K562 (cell line): ENCODE measurements around the gene E2F3. TPM values are rescaled to one million over a fixed set of nuclear protein-coding genes. Genes with fewer than 3 reads are reported as not detected.
A peak's percentile ranks its signal among the peaks of the same experiment; 100 is the strongest.

Source experiments
- CBFA2T2 ChIP-seq: fragments of 450-650 bp; conservative IDR thresholded peaks from 2 replicates; pipeline ENCODE4 v1.6.1; 2017; ENCODE audit warnings: mild to moderate bottlenecking
- CBX2 ChIP-seq: fragments of 200-600 bp; sonication (generic); IDR thresholded peaks from one replicate; pipeline ENCODE4 v1.6.1; 2012; ENCODE audit warnings: mild to moderate bottlenecking, low read length, inconsistent platforms; ENCODE audit not compliant: insufficient read depth, poor library complexity, severe bottlenecking
- CC2D1A ChIP-seq: fragments of 450-650 bp; IDR thresholded peaks from 2 replicates; pipeline ENCODE4 v1.6.1; 2017; ENCODE audit warnings: mild to moderate bottlenecking
- FOS ChIP-seq: IDR thresholded peaks from 3 replicates; pipeline ENCODE4 v1.6.1; 2011; ENCODE audit not compliant: insufficient read length; ENCODE audit errors: extremely low read depth
- GATA2 ChIP-seq: sonication (generic); formaldehyde crosslinking; IDR thresholded peaks from 2 replicates; pipeline ENCODE4 v1.4.0; 2020; ENCODE audit warnings: mild to moderate bottlenecking, missing genetic modification reagents
- KDM2B ChIP-seq: fragments of 250-450 bp; sonication (Bioruptor Pico); IDR thresholded peaks from 2 replicates; pipeline ENCODE4 v1.8.0; 2021; ENCODE audit warnings: mild to moderate bottlenecking, moderate library complexity
- NR3C1 ChIP-seq: sonication (generic); formaldehyde crosslinking; IDR thresholded peaks from 2 replicates; pipeline ENCODE4 v1.8.1; 2022; ENCODE audit warnings: missing genetic modification reagents
- PML ChIP-seq: IDR thresholded peaks from 2 replicates; pipeline ENCODE4 v1.6.1; 2012; ENCODE audit warnings: low read length, inconsistent platforms
- PYGO2 ChIP-seq: fragments of 450-650 bp; IDR thresholded peaks from 2 replicates; pipeline ENCODE4 v1.6.1; 2016; ENCODE audit warnings: mild to moderate bottlenecking, missing genetic modification characterization, moderate library complexity, missing compliant biosample characterization
- TRIM24 ChIP-seq, 2 experiments: fragments of 450-650 bp; IDR thresholded peaks; 2 replicates each; pipeline ENCODE4 v1.6.1; 2016
- TRIM28 ChIP-seq: fragments of 450-650 bp; IDR thresholded peaks from 2 replicates; pipeline ENCODE4 v1.6.1; 2017
- ZBTB8A ChIP-seq: fragments of 450-650 bp; IDR thresholded peaks from 2 replicates; pipeline ENCODE4 v1.6.1; 2018; ENCODE audit warnings: mild to moderate bottlenecking, moderate library complexity; ENCODE audit not compliant: partially characterized antibody
- ZNF445 ChIP-seq: fragments of 250-450 bp; sonication (Bioruptor Pico); IDR thresholded peaks from 2 replicates; pipeline ENCODE4 v1.4.0; 2020; ENCODE audit warnings: low read depth, mild to moderate bottlenecking, moderate library complexity
- polyA plus RNA-seq, 8 experiments: library from polyadenylated mRNA; depleted of rRNA in 4 of 8; stranded (reverse) in 5 of 8; unstranded in 3 of 8; fragments of >200 nt; fragmentation: Nextera tagmentation in 2 of 8; fragmentation: Illumina TruSeq in 1 of 8; extraction: Ambion mirVana in 2 of 8; extraction: Trizol in 1 of 8; gene quantifications; 2 replicates each; pipeline versions ENCODE4 v1.2.1 to v1.2.3, GENCODE V29; 2011 to 2014; ENCODE audit warnings: inconsistent platforms in 1 of 8, missing spikeins in 1 of 8
- total RNA-seq, 7 experiments: library from RNA; depleted of rRNA in 6 of 7; stranded (reverse); fragments of >200 nt in 6 of 7; fragmentation: Illumina TruSeq in 2 of 7; extraction: Trizol in 2 of 7; gene quantifications; 2 replicates each; pipeline versions ENCODE4 v1.2.1 to v1.2.3, GENCODE V29; 2011 to 2021; ENCODE audit warnings: low replicate concordance in 1 of 7
- TF ChIP-seq, protein P1 (sequence below): fragments of 200-600 bp; sonication (generic); IDR thresholded peaks from one replicate; pipeline ENCODE4 v1.6.1; 2012; ENCODE audit warnings: mild to moderate bottlenecking, low read depth, low read length, inconsistent platforms
- TF ChIP-seq, protein P2 (sequence below), 2 experiments: fragments of 250-450 bp in 1 of 2; fragments of 450-650 bp in 1 of 2; sonication (Bioruptor Pico) in 1 of 2; IDR thresholded peaks; 2 replicates each; pipeline versions ENCODE4 v1.6.1 to v1.8.0; 2016 to 2021; ENCODE audit warnings: mild to moderate bottlenecking in 2 of 2, moderate library complexity in 2 of 2, missing compliant biosample characterization in 1 of 2, missing genetic modification characterization in 1 of 2

The E2F3 gene
- total and polyA plus RNA-seq, 9 of the 15 experiments (the other 6 are each of a cell fraction or from before 2014, with no cell fraction given) = 11.1 to 44.7 (median 27.2) TPM

DNA sequence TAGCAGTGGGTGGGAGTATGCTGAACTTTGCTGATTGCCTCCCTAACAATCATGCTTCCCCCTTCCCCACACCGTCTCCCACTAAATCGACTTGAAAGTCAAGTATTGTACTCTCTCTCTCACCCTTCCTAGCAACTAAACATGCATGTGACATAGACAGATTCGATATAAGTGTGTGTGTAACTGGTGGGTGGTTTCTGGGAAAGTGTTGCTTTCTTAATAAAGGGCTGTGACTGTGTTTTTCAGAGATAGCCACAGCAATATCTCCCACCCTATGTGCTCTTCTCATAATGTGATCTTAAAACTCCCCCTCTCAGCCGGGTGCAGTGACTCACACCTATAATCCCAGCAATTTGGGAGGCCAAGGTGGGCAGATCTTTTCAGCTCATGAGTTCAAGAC lies 49.3 kb upstream of the E2F3 start (continued):
- TF ChIP-seq PML = no peak
- peak; percentile 70 for TF ChIP-seq CBFA2T2
- TF ChIP-seq TRIM24 (IDR thresholded peaks at IDR 0.05) = peak; percentile 29 to 55; a peak in 2 of 4 replicates
- TF ChIP-seq GATA2 (CRISPR knock-in tag) = 0 out of 2 replicates have a peak, but pooled peaks have one; percentile 20
- no peak for TF ChIP-seq PYGO2 (tag)
- TF ChIP-seq CBX2 = no peak
- TF ChIP-seq CC2D1A = no peak
- TF ChIP-seq ZBTB8A = no peak
- no peak for TF ChIP-seq ZNF445 (CRISPR knock-in tag)
- no peak for TF ChIP-seq KDM2B (CRISPR knock-in tag)
- TF ChIP-seq, protein P1, sequence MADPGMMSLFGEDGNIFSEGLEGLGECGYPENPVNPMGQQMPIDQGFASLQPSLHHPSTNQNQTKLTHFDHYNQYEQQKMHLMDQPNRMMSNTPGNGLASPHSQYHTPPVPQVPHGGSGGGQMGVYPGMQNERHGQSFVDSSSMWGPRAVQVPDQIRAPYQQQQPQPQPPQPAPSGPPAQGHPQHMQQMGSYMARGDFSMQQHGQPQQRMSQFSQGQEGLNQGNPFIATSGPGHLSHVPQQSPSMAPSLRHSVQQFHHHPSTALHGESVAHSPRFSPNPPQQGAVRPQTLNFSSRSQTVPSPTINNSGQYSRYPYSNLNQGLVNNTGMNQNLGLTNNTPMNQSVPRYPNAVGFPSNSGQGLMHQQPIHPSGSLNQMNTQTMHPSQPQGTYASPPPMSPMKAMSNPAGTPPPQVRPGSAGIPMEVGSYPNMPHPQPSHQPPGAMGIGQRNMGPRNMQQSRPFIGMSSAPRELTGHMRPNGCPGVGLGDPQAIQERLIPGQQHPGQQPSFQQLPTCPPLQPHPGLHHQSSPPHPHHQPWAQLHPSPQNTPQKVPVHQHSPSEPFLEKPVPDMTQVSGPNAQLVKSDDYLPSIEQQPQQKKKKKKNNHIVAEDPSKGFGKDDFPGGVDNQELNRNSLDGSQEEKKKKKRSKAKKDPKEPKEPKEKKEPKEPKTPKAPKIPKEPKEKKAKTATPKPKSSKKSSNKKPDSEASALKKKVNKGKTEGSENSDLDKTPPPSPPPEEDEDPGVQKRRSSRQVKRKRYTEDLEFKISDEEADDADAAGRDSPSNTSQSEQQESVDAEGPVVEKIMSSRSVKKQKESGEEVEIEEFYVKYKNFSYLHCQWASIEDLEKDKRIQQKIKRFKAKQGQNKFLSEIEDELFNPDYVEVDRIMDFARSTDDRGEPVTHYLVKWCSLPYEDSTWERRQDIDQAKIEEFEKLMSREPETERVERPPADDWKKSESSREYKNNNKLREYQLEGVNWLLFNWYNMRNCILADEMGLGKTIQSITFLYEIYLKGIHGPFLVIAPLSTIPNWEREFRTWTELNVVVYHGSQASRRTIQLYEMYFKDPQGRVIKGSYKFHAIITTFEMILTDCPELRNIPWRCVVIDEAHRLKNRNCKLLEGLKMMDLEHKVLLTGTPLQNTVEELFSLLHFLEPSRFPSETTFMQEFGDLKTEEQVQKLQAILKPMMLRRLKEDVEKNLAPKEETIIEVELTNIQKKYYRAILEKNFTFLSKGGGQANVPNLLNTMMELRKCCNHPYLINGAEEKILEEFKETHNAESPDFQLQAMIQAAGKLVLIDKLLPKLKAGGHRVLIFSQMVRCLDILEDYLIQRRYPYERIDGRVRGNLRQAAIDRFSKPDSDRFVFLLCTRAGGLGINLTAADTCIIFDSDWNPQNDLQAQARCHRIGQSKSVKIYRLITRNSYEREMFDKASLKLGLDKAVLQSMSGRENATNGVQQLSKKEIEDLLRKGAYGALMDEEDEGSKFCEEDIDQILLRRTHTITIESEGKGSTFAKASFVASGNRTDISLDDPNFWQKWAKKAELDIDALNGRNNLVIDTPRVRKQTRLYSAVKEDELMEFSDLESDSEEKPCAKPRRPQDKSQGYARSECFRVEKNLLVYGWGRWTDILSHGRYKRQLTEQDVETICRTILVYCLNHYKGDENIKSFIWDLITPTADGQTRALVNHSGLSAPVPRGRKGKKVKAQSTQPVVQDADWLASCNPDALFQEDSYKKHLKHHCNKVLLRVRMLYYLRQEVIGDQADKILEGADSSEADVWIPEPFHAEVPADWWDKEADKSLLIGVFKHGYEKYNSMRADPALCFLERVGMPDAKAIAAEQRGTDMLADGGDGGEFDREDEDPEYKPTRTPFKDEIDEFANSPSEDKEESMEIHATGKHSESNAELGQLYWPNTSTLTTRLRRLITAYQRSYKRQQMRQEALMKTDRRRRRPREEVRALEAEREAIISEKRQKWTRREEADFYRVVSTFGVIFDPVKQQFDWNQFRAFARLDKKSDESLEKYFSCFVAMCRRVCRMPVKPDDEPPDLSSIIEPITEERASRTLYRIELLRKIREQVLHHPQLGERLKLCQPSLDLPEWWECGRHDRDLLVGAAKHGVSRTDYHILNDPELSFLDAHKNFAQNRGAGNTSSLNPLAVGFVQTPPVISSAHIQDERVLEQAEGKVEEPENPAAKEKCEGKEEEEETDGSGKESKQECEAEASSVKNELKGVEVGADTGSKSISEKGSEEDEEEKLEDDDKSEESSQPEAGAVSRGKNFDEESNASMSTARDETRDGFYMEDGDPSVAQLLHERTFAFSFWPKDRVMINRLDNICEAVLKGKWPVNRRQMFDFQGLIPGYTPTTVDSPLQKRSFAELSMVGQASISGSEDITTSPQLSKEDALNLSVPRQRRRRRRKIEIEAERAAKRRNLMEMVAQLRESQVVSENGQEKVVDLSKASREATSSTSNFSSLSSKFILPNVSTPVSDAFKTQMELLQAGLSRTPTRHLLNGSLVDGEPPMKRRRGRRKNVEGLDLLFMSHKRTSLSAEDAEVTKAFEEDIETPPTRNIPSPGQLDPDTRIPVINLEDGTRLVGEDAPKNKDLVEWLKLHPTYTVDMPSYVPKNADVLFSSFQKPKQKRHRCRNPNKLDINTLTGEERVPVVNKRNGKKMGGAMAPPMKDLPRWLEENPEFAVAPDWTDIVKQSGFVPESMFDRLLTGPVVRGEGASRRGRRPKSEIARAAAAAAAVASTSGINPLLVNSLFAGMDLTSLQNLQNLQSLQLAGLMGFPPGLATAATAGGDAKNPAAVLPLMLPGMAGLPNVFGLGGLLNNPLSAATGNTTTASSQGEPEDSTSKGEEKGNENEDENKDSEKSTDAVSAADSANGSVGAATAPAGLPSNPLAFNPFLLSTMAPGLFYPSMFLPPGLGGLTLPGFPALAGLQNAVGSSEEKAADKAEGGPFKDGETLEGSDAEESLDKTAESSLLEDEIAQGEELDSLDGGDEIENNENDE = no peak
- TF ChIP-seq NR3C1 = no peak
- TF ChIP-seq TRIM28 = no peak
- TF ChIP-seq, protein P2, sequence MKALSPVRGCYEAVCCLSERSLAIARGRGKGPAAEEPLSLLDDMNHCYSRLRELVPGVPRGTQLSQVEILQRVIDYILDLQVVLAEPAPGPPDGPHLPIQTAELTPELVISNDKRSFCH (CRISPR knock-in tag; IDR thresholded peaks at IDR 0.05) = no peak
- TF ChIP-seq, protein P2 (tag; IDR thresholded peaks at IDR 0.05) = no peak
- no peak for TF ChIP-seq FOS
